H1 (cell line): ENCODE measurements around the gene KMT2A. TPM values are rescaled to one million over a fixed set of nuclear protein-coding genes. Genes with fewer than 3 reads are reported as not detected.

Experiments used
- CTCF ChIA-PET: fragments of 300-600 bp; sonication (Branson Sonifier 250); formaldehyde crosslinking; loops from one replicate; lab custom pipeline; 2021; ENCODE audit not compliant: partially characterized antibody; lab: Charles Lee
- POLR2A ChIA-PET: fragments of 300-600 bp; sonication (Branson Sonifier 250); formaldehyde crosslinking; loops from one replicate; lab custom pipeline; 2021; ENCODE audit warnings: inconsistent platforms; ENCODE audit not compliant: partially characterized antibody; lab: Charles Lee
- DNase-seq, 2 experiments: peaks; one replicate each; pipeline versions ENCODE4 v3.0.0 to v3.0.0-alpha.2; 2010 to 2022; ENCODE audit warnings: low spot score in 2 of 2, low read depth in 1 of 2, mixed read lengths in 1 of 2
- FAIRE-seq: peaks from 2 replicates; lab custom pipeline; 2011; peaks lifted over from hg19 to GRCh38; lab: Jason Lieb, UNC
- H2AFZ ChIP-seq: 2 replicates; pipeline ENCODE4 v1.8.1; 2012; ENCODE audit warnings: low read length, inconsistent platforms
- H2AK5ac ChIP-seq: 2 replicates; pipeline ENCODE4 v1.6.1; 2013; ENCODE audit warnings: low read depth, low read length
- H2BK120ac ChIP-seq: replicated peaks from 2 replicates; pipeline ENCODE3; 2013; ENCODE audit warnings: low read depth, low read length, inconsistent platforms
- H2BK12ac ChIP-seq: 2 replicates; pipeline ENCODE4 v1.6.1; 2013; ENCODE audit warnings: low read depth, low read length
- H2BK15ac ChIP-seq: 2 replicates; pipeline ENCODE4 v1.6.1; 2013; ENCODE audit warnings: low read length
- H2BK20ac ChIP-seq: 2 replicates; pipeline ENCODE4 v1.6.1; 2013; ENCODE audit warnings: low read length
- H2BK5ac ChIP-seq: 2 replicates; pipeline ENCODE4 v1.6.1; 2013; ENCODE audit warnings: low read depth, low read length
- H3K14ac ChIP-seq: 2 replicates; pipeline ENCODE4 v1.6.1; 2013; ENCODE audit warnings: inconsistent platforms; ENCODE audit not compliant: insufficient read length
- H3K18ac ChIP-seq: 2 replicates; pipeline ENCODE4 v1.6.1; 2013; ENCODE audit warnings: low read length; ENCODE audit errors: extremely low read depth
- H3K23ac ChIP-seq: 2 replicates; pipeline ENCODE4 v1.6.1; 2013; ENCODE audit warnings: inconsistent platforms; ENCODE audit not compliant: insufficient read length
- H3K23me2 ChIP-seq: 2 replicates; pipeline ENCODE4 v1.6.1; 2013; ENCODE audit warnings: low read depth, low read length
- H3K27ac ChIP-seq: 2 replicates; pipeline ENCODE4 v1.6.1; 2011; ENCODE audit warnings: low read depth, low read length, inconsistent platforms
- H3K27me3 ChIP-seq, 4 experiments: replicated peaks in 1 of 4; 1 replicate in 1 of 4; 2 replicates in 3 of 4; pipeline versions ENCODE4 v1.6.1 to v1.8.1; 2011 to 2013; ENCODE audit warnings: low read length in 3 of 4, mild to moderate bottlenecking in 3 of 4, inconsistent platforms in 2 of 4, mixed read lengths in 2 of 4, moderate library complexity in 1 of 4; ENCODE audit not compliant: control insufficient read depth in 3 of 4, insufficient read depth in 3 of 4; ENCODE audit errors: extremely low read depth in 1 of 4
- H3K36me3 ChIP-seq, 4 experiments: 2 replicates each; pipeline versions ENCODE4 v1.6.1 to v1.8.1; 2011 to 2013; ENCODE audit warnings: mild to moderate bottlenecking in 4 of 4, low read length in 3 of 4, moderate library complexity in 2 of 4, control low read depth in 1 of 4, inconsistent platforms in 1 of 4; ENCODE audit not compliant: insufficient read depth in 4 of 4, control insufficient read depth in 2 of 4
- H3K4ac ChIP-seq: replicated peaks from 2 replicates; pipeline ENCODE3; 2013; ENCODE audit warnings: low read length, low read depth, mixed read lengths, inconsistent platforms; ENCODE audit not compliant: insufficient read length
- H3K4me1 ChIP-seq, 4 experiments: replicated peaks in 1 of 4; 1 replicate in 1 of 4; 2 replicates in 3 of 4; pipeline versions ENCODE4 v1.6.1 to v1.8.1; 2011 to 2013; ENCODE audit warnings: low read length in 3 of 4, inconsistent platforms in 2 of 4, mixed read lengths in 1 of 4; ENCODE audit not compliant: insufficient read depth in 4 of 4, control insufficient read depth in 3 of 4
- H3K4me2 ChIP-seq, 2 experiments: 2 replicates each; pipeline versions ENCODE4 v1.6.1 to v1.8.1; 2011 to 2013; ENCODE audit warnings: low read depth in 2 of 2, low read length in 2 of 2, control low read depth in 1 of 2, inconsistent platforms in 1 of 2, mild to moderate bottlenecking in 1 of 2; ENCODE audit not compliant: insufficient read depth in 1 of 2
- H3K4me3 ChIP-seq, 4 experiments: fragments of 200-600, 300-600 bp in 1 of 4; sonication (generic), shearing (Covaris generic), sonication (Bioruptor Twin) in 1 of 4; 2 replicates each; pipeline versions ENCODE4 v1.5.1 to v1.8.1; 2011 to 2016; ENCODE audit warnings: low read length in 4 of 4, low read depth in 3 of 4, control low read depth in 2 of 4, inconsistent platforms in 2 of 4, mild to moderate bottlenecking in 2 of 4, mixed read lengths in 1 of 4, moderate library complexity in 1 of 4; ENCODE audit not compliant: insufficient read depth in 2 of 4; ENCODE audit errors: extremely low read depth in 1 of 4
- H3K56ac ChIP-seq: replicated peaks from 2 replicates; pipeline ENCODE3; 2013; ENCODE audit warnings: low read depth, mild to moderate bottlenecking, mixed read lengths, low read length, inconsistent platforms; ENCODE audit not compliant: insufficient read length
- H3K79me1 ChIP-seq: 2 replicates; pipeline ENCODE4 v1.6.1; 2013; ENCODE audit warnings: low read depth, low read length, control low read depth
- H3K79me2 ChIP-seq, 2 experiments: 2 replicates each; pipeline versions ENCODE4 v1.6.1 to v1.8.1; 2012 to 2013; ENCODE audit warnings: low read length in 2 of 2, mild to moderate bottlenecking in 2 of 2, inconsistent platforms in 1 of 2; ENCODE audit not compliant: insufficient read depth in 2 of 2, control insufficient read depth in 1 of 2
- H3K9ac ChIP-seq, 4 experiments: replicated peaks in 1 of 4; 1 replicate in 1 of 4; 2 replicates in 3 of 4; pipeline versions ENCODE4 v1.6.1 to v1.8.1; 2011 to 2013; ENCODE audit warnings: low read depth in 3 of 4, low read length in 3 of 4, control low read depth in 2 of 4, mild to moderate bottlenecking in 2 of 4, moderate library complexity in 2 of 4, inconsistent platforms in 1 of 4; ENCODE audit errors: extremely low read depth in 1 of 4
- H3K9me3 ChIP-seq, 2 experiments: 2 replicates each; pipeline versions ENCODE4 v1.6.1 to v1.8.1; 2012 to 2013; ENCODE audit warnings: mild to moderate bottlenecking in 2 of 2, moderate library complexity in 2 of 2, control low read depth in 1 of 2, inconsistent platforms in 1 of 2, low read depth in 1 of 2, low read length in 1 of 2, mixed read lengths in 1 of 2; ENCODE audit not compliant: insufficient read depth in 2 of 2
- H4K20me1 ChIP-seq, 2 experiments: replicated peaks in 1 of 2; 2 replicates each; pipeline versions ENCODE3 to v1.8.1; 2011 to 2013; ENCODE audit warnings: inconsistent platforms in 2 of 2, low read length in 2 of 2, mild to moderate bottlenecking in 1 of 2; ENCODE audit not compliant: insufficient read depth in 2 of 2, control insufficient read depth in 1 of 2
- H4K5ac ChIP-seq: 2 replicates; pipeline ENCODE4 v1.6.1; 2013; ENCODE audit warnings: low read length, low read depth, mixed read lengths, inconsistent platforms; ENCODE audit not compliant: insufficient read length
- H4K8ac ChIP-seq: 2 replicates; pipeline ENCODE4 v1.8.0; 2013; ENCODE audit warnings: mild to moderate bottlenecking, moderate library complexity, low read length, inconsistent platforms; ENCODE audit not compliant: insufficient read depth; ENCODE audit errors: extremely low read depth
- H4K91ac ChIP-seq: replicated peaks from 2 replicates; pipeline ENCODE3; 2013; ENCODE audit warnings: low read length, mixed read lengths, inconsistent platforms; ENCODE audit not compliant: insufficient read length
- GABPA ChIP-seq: IDR thresholded peaks from 2 replicates; pipeline ENCODE4 v1.6.1; 2011; ENCODE audit warnings: mild to moderate bottlenecking, low read length, moderate library complexity, borderline replicate concordance; ENCODE audit not compliant: insufficient read depth
- WGBS, 2 experiments: shearing (Covaris generic) in 1 of 2; methylation state at CpG; one replicate each; pipeline versions ENCODE4 v1.1.6 to v1.1.7; 2013 to 2015; ENCODE audit warnings: low lambda C conversion rate in 2 of 2, mixed read lengths in 2 of 2, inconsistent platforms in 1 of 2, low coverage in 1 of 2, missing lambda C conversion rate in 1 of 2; ENCODE audit not compliant: insufficient replicate concordance in 2 of 2, insufficient coverage in 1 of 2, insufficient read length in 1 of 2; ENCODE audit errors: extremely low coverage in 1 of 2, missing lambda C conversion rate in 1 of 2; 5-methylcytosine and 5-hydroxymethylcytosine counted together
- polyA plus RNA-seq, 7 experiments: library from polyadenylated mRNA; depleted of rRNA in 3 of 7; stranded (reverse) in 5 of 7; unstranded in 2 of 7; fragments of >200 nt in 5 of 7; fragments of 200-250 nt in 2 of 7; gene quantifications; 1 replicate in 5 of 7; 2 replicates in 1 of 7; 4 replicates in 1 of 7; pipeline versions ENCODE4 v1.2.1 to v1.2.3, GENCODE V29; 2011 to 2013; ENCODE audit warnings: missing spikeins in 2 of 7, mixed read lengths in 2 of 7
- total RNA-seq: library from RNA; stranded (reverse); fragmentation: NEBNext Ultra II Directional; extraction: Animal tissue kit (Norgen Biotek cat#: 25700); gene quantifications from 2 replicates; pipeline ENCODE4 v1.2.1, GENCODE V29; 2021

The KMT2A gene
- total and polyA plus RNA-seq, 2 of the 8 experiments (the other 6 are each of a cell fraction or from before 2014, with no cell fraction given), result 35.9 to 62.1 TPM

DNA sequence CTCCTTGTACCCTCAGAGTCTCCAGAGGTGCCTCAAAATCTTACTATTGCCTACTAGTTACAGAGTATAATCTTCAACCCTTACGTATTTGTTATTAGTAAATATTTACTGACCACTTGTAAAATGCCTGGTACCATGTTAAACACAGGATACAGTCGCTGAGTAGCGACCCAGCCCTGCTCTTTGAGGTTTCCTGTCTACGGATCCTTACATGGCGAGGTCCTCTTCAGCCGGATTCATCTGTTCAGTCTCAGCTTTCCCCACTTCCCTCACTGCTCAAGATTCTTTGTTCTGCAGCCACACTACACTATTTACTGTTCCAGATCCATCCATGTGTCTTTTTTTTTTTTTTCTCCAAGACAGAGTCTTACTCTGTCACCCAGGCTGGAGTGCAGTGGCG lies 77.8 kb downstream of the KMT2A start:
- H4K5ac ChIP-seq, result no peak overlapping the region

More for the DNA sequence above, 77.8 kb downstream of the KMT2A start:
- Histone ChIP-seq H3K27ac (no peak overlapping the region), H3K79me1 (no peaks in the 10 kb centered on the region), H4K91ac (no peak overlapping the region), H2BK120ac (no peak overlapping the region), H2AFZ (no peak overlapping the region), H2BK5ac (no peak overlapping the region), H3K36me3 (peaks cover 33 to 89% (median 68%) of the 10 kb centered on the region in 4 experiments), H3K79me2 (no peaks in the 10 kb centered on the region), H3K23me2 (no peaks in the 10 kb centered on the region), H2BK12ac (no peak overlapping the region), H2AK5ac (no peak overlapping the region), H3K18ac (no peak overlapping the region), H3K23ac (no peak overlapping the region), H4K8ac (no peak overlapping the region), H3K27me3 (no peaks in the 10 kb centered on the region; a peak in 1 of 7 replicates), H3K4me2 (no peak overlapping the region), H3K9me3 (no peaks in the 10 kb centered on the region), H3K9ac (no peak overlapping the region), H3K56ac (no peak overlapping the region), H2BK15ac (no peak overlapping the region), H3K4me3 (no peak overlapping the region), H3K4me1 (peaks cover 0 to 3% (median 0%) of the 10 kb centered on the region in 4 experiments; a peak in 2 of 7 replicates), H4K20me1 (no peaks in the 10 kb centered on the region), H3K14ac (no peak overlapping the region), H2BK20ac (no peak overlapping the region), H3K4ac (no peak overlapping the region)
- DNase-seq (no peak), FAIRE-seq (no peak)
- WGBS, 2 experiments, result 92% methylated on average over 7 of the region's 7 CpGs; no CpG with 5 or more reads in 1 of the 2 experiments
- CTCF ChIA-PET, result interaction anchor here (1.2 kb wide), 1 partner anchor 219 kb away, joined by 4 read pairs; no protein-coding TSS in a partner anchor
- TF ChIP-seq GABPA, result no peak
- POLR2A ChIA-PET, result no interaction called here
